SK-N-SH (cell line): ENCODE measurements around the gene ZKSCAN3.

ENCODE experiments used
- ELF1 ChIP-seq: IDR thresholded peaks from 2 replicates; pipeline ENCODE4 v1.4.0; 2012
- EP300 ChIP-seq, 2 experiments: IDR thresholded peaks; 2 replicates each; pipeline versions ENCODE4 v1.4.0 to v1.6.1; 2012; ENCODE audit warnings: borderline replicate concordance in 1 of 2, low read depth in 1 of 2, low read length in 1 of 2
- FOSL2 ChIP-seq: IDR thresholded peaks from 2 replicates; pipeline ENCODE4 v1.4.0; 2012; ENCODE audit warnings: low read depth, mild to moderate bottlenecking, moderate library complexity, borderline replicate concordance
- GABPA ChIP-seq: IDR thresholded peaks from 2 replicates; pipeline ENCODE4 v1.4.0; 2012; ENCODE audit warnings: low read depth, mild to moderate bottlenecking
- GATA2 ChIP-seq: sonication (generic); formaldehyde crosslinking; IDR thresholded peaks from 2 replicates; pipeline ENCODE4 v1.5.0; 2020; ENCODE audit warnings: mild to moderate bottlenecking, missing genetic modification reagents
- SIN3A ChIP-seq: IDR thresholded peaks from 2 replicates; pipeline ENCODE4 v1.6.1; 2012; ENCODE audit warnings: low read depth, mild to moderate bottlenecking, low read length, moderate library complexity, borderline replicate concordance
- TAF1 ChIP-seq: IDR thresholded peaks from 2 replicates; pipeline ENCODE4 v1.6.1; 2012; ENCODE audit warnings: low read depth, mild to moderate bottlenecking, low read length, moderate library complexity, borderline replicate concordance
- YY1 ChIP-seq: IDR thresholded peaks from 2 replicates; pipeline ENCODE4 v1.4.0; 2012; ENCODE audit warnings: low read depth, mild to moderate bottlenecking
- TF ChIP-seq, protein P1 (sequence below): IDR thresholded peaks from 2 replicates; pipeline ENCODE4 v1.6.1; 2012; ENCODE audit warnings: mild to moderate bottlenecking, low read depth, low read length, moderate library complexity
- TF ChIP-seq, protein P2 (sequence below): IDR thresholded peaks from 2 replicates; pipeline ENCODE4 v1.4.0; 2012; ENCODE audit warnings: low read depth, borderline replicate concordance
- TF ChIP-seq, protein P3 (sequence below): fragments of 200-600 bp; sonication (generic); IDR thresholded peaks from 2 replicates; pipeline ENCODE4 v1.6.1; 2017; ENCODE audit warnings: antibody characterized with exemption, mild to moderate bottlenecking, moderate library complexity
- TF ChIP-seq, protein P4 (sequence below): fragments of 150-350 bp; IDR thresholded peaks from 2 replicates; pipeline ENCODE4 v1.6.1; 2017; ENCODE audit warnings: antibody characterized with exemption, low read length, low read depth, borderline replicate concordance
- TF ChIP-seq, protein P5 (sequence below): fragments of 150-350 bp; IDR thresholded peaks from 2 replicates; pipeline ENCODE4 v1.6.1; 2016; ENCODE audit warnings: mild to moderate bottlenecking, low read depth, low read length
- TF ChIP-seq, protein P6 (sequence below): IDR thresholded peaks from 2 replicates; pipeline ENCODE4 v1.4.0; 2012; ENCODE audit warnings: low read depth, borderline replicate concordance

DNA sequence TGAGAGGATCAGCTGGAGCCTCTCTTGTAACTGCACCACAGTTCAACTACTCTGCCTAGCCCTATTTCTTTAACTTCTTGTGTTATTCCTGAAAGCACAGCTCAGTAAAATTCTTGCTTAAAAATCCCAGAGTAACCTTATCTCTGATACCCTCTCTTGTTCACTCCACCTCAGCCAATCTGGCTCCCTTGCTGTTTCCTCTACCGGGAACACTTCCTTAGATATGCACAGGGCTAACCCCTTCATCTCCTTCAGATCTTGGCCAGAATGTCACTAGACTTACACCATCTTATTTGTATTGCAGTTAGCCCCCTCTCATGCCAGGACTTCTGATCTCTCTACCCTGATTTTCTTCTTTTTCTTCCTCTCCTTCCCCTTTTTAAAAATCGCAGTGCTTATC lies 2.6 kb upstream of the ZKSCAN3 start:
- TF ChIP-seq, protein P1, sequence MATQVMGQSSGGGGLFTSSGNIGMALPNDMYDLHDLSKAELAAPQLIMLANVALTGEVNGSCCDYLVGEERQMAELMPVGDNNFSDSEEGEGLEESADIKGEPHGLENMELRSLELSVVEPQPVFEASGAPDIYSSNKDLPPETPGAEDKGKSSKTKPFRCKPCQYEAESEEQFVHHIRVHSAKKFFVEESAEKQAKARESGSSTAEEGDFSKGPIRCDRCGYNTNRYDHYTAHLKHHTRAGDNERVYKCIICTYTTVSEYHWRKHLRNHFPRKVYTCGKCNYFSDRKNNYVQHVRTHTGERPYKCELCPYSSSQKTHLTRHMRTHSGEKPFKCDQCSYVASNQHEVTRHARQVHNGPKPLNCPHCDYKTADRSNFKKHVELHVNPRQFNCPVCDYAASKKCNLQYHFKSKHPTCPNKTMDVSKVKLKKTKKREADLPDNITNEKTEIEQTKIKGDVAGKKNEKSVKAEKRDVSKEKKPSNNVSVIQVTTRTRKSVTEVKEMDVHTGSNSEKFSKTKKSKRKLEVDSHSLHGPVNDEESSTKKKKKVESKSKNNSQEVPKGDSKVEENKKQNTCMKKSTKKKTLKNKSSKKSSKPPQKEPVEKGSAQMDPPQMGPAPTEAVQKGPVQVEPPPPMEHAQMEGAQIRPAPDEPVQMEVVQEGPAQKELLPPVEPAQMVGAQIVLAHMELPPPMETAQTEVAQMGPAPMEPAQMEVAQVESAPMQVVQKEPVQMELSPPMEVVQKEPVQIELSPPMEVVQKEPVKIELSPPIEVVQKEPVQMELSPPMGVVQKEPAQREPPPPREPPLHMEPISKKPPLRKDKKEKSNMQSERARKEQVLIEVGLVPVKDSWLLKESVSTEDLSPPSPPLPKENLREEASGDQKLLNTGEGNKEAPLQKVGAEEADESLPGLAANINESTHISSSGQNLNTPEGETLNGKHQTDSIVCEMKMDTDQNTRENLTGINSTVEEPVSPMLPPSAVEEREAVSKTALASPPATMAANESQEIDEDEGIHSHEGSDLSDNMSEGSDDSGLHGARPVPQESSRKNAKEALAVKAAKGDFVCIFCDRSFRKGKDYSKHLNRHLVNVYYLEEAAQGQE = no peak
- TF ChIP-seq, protein P2, sequence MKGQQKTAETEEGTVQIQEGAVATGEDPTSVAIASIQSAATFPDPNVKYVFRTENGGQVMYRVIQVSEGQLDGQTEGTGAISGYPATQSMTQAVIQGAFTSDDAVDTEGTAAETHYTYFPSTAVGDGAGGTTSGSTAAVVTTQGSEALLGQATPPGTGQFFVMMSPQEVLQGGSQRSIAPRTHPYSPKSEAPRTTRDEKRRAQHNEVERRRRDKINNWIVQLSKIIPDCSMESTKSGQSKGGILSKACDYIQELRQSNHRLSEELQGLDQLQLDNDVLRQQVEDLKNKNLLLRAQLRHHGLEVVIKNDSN = no peak
- TF ChIP-seq, protein P3, sequence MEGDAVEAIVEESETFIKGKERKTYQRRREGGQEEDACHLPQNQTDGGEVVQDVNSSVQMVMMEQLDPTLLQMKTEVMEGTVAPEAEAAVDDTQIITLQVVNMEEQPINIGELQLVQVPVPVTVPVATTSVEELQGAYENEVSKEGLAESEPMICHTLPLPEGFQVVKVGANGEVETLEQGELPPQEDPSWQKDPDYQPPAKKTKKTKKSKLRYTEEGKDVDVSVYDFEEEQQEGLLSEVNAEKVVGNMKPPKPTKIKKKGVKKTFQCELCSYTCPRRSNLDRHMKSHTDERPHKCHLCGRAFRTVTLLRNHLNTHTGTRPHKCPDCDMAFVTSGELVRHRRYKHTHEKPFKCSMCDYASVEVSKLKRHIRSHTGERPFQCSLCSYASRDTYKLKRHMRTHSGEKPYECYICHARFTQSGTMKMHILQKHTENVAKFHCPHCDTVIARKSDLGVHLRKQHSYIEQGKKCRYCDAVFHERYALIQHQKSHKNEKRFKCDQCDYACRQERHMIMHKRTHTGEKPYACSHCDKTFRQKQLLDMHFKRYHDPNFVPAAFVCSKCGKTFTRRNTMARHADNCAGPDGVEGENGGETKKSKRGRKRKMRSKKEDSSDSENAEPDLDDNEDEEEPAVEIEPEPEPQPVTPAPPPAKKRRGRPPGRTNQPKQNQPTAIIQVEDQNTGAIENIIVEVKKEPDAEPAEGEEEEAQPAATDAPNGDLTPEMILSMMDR = no peak
- TF ChIP-seq ELF1 (no peak), GABPA (no peak), SIN3A (no peak), GATA2 (CRISPR knock-in tag) (no peak), EP300 (IDR thresholded peaks at IDR 0.05; ENCODE audit: borderline replicate concordance in 1 of 2, low read depth in 1 of 2, low read length in 1 of 2) (no peak), YY1 (no peak), FOSL2 (no peak), TAF1 (no peak)
- TF ChIP-seq, protein P4, sequence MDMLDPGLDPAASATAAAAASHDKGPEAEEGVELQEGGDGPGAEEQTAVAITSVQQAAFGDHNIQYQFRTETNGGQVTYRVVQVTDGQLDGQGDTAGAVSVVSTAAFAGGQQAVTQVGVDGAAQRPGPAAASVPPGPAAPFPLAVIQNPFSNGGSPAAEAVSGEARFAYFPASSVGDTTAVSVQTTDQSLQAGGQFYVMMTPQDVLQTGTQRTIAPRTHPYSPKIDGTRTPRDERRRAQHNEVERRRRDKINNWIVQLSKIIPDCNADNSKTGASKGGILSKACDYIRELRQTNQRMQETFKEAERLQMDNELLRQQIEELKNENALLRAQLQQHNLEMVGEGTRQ = no peak
- TF ChIP-seq, protein P5, sequence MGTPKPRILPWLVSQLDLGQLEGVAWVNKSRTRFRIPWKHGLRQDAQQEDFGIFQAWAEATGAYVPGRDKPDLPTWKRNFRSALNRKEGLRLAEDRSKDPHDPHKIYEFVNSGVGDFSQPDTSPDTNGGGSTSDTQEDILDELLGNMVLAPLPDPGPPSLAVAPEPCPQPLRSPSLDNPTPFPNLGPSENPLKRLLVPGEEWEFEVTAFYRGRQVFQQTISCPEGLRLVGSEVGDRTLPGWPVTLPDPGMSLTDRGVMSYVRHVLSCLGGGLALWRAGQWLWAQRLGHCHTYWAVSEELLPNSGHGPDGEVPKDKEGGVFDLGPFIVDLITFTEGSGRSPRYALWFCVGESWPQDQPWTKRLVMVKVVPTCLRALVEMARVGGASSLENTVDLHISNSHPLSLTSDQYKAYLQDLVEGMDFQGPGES = no peak
- TF ChIP-seq, protein P6, sequence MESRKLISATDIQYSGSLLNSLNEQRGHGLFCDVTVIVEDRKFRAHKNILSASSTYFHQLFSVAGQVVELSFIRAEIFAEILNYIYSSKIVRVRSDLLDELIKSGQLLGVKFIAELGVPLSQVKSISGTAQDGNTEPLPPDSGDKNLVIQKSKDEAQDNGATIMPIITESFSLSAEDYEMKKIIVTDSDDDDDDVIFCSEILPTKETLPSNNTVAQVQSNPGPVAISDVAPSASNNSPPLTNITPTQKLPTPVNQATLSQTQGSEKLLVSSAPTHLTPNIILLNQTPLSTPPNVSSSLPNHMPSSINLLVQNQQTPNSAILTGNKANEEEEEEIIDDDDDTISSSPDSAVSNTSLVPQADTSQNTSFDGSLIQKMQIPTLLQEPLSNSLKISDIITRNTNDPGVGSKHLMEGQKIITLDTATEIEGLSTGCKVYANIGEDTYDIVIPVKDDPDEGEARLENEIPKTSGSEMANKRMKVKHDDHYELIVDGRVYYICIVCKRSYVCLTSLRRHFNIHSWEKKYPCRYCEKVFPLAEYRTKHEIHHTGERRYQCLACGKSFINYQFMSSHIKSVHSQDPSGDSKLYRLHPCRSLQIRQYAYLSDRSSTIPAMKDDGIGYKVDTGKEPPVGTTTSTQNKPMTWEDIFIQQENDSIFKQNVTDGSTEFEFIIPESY = no peak
